NCI-H1694 (cell line): ENCODE data around the gene CRTC1.
A peak's percentile ranks its signal among the peaks of the same experiment; 100 is the strongest.

Experiments used
- DNase-seq: peaks from one replicate; lab custom pipeline; 2025; lab: John Stamatoyannopoulos, UW

CRTC1 gene, protein sequence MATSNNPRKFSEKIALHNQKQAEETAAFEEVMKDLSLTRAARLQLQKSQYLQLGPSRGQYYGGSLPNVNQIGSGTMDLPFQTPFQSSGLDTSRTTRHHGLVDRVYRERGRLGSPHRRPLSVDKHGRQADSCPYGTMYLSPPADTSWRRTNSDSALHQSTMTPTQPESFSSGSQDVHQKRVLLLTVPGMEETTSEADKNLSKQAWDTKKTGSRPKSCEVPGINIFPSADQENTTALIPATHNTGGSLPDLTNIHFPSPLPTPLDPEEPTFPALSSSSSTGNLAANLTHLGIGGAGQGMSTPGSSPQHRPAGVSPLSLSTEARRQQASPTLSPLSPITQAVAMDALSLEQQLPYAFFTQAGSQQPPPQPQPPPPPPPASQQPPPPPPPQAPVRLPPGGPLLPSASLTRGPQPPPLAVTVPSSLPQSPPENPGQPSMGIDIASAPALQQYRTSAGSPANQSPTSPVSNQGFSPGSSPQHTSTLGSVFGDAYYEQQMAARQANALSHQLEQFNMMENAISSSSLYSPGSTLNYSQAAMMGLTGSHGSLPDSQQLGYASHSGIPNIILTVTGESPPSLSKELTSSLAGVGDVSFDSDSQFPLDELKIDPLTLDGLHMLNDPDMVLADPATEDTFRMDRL

DNA sequence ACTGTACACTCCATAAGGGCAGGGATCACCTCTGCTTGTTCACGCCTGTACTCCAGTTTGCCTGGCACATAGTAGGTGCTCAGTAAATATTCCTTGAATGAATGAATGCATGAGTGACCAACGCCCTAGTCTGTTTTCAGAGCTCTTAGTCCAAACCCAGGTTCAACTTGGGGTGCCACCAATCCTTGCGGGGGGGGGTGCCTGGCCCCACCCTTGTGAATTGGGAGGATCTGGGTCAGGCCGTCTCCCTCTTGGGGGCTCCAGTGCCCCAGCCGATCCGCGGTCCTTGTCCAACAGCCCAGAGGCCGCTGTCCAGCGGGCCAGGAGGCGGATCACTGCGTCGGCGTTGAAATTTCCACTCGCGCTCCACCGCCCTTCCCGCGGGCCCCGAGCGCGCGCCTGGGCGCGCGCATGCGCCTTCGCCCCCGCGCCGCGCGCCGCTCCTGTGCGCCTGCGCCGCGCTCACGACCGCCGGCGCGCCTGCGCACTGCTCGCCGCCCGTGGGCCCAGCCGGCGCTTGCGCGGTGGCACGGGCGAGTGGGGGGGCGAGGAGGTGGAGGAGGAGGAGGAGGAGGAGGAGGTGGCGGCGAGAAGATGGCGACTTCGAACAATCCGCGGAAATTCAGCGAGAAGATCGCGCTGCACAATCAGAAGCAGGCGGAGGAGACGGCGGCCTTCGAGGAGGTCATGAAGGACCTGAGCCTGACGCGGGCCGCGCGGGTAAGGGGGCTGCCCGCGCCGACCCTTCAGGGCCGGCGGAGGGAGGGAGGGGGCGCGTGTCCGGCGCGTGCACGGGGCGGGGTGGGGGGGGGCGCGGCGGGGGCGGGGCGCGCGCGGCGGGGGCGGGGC, at the start of gene CRTC1:
Gene CRTC1, plus strand, starts transcription at position 572 of the 849 bp plus-strand sequence. Its CDS starts 23 bp downstream, at position 595.
- DNase-seq, result peak; percentile 57

GRCh38 chr19:18634612-18635297, 48.7 kb upstream of the CRTC1 start:
- peak; percentile 38 for DNase-seq

DNA sequence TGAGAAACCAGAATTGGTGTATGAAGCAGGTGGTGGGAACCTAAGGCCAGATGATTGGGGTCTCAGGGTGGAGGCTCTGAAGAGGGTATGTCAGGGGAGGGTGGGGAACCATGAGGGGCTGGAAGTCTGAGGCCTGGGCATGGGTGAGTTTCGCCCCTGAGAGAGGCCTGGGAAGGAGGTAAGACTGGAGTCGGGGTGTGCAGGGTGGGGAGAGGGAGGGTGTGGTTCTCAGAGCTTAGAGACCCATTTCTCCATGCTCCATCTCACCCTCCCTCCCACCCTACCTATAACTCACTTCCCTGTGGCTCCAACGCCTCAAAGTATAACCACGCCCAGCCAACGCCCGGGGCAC, 47.7 kb upstream of the CRTC1 start:
- no peak for DNase-seq

- peak; percentile 96 for DNase-seq
These were observed 47.1 kb upstream of the CRTC1 start for GRCh38 chr19:18636183-18636968.

DNA sequence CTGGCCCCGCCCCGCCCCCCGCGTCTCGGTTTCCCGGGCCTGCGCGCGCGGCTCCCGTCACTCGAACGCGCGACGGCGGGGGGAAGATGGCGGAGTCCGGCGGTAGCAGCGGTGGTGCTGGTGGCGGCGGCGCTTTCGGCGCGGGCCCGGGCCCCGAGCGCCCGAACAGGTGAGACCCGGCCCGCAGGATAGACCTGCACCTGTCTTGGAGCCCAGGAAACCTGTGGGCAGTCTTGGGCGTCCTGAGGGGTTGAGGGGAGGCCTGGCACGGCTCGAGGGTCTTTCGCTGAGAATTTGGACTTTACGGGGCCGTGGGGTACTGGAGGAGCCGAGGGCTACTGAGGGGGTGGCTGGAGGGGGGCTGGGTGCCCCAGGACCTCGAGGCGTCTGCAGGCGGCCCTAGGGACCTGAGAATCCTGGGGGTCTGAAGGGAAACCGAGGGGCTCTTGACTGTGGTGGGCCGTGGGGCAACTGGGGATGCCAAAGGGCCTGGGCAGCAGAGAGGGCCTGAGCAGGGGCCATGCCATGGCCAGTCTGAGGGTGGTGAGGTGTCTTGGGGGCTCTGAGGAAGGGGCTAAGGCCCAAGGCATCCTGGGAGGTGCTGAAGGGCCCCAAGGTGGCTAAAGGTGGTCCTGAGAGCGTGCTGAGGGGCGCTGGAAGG, 46.4 kb upstream of the CRTC1 start, which contains the start of gene KLHL26:
Gene KLHL26, plus strand, starts transcription at position 60 of the 661 bp plus-strand sequence. Its CDS starts 27 bp downstream, at position 87.
- DNase-seq, result no peak

GRCh38 chr19:18637673-18638630, 45.5 kb upstream of the CRTC1 start:
- no peak for DNase-seq

- DNase-seq, result no peak
These were observed 43.7 kb upstream of the CRTC1 start for GRCh38 chr19:18639706-18640243.

DNA sequence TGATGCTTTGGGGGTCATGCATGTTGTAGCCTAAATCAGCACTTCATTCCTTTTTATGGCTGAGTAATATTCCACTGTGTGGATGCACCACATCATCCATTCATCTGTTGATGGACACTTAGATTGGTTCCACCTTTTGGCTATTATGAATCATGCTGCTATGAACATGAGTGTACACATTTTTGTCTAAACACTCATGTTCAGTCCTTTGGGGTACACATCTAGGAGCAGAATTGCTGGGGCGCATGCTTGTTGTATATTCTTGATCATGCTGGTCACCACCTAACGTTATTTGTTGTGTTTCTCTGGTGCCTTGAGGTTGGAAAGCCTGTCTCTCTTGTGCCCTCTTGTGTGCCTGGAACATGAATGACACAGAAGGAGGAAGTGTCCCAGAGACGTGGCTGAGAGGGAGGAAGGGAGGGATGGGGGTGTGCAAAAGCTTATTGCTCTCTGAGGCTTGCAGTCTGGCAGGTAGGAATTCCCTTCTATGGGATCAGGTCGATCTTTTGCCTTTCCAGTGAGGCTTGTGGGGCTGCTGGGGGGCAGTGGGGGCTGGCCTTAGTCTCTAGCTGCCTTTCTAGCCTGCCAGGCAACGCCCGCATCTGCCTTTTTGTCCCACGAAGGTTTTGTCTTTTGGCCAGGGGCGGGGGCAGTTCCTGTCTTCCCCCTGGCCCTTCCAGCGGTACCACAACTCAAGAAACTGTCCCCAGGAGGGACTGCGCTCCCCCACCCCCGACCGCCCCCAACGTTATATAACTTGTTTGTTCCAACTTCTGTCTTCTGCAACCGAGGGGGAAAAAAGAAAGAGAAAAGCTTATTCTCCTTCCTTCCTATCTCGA, 39.1 kb upstream of the CRTC1 start:
- no peak for DNase-seq

DNA sequence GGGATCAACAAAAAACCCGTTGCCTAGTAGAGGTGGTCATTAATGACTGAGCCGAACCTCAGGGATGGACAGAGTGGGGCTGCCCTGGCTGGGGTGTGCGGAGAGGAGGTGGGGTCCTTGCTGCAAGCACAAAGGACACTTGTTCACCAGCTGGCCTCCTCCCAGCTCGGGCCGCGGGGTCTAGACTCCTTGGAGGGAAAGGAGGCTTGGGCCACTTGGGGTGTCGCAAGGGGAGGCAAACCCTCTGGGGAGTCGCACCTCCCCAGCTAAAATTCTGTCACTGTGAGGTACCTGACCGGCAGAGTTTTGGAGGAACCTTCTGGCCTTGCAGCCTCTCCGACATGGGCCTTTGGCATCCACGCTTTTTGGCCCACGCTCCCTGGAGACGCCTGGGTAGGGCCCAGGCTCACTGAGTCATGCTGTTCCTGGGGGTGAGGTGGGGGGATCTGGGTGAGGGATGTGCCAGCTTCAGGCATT, 38.4 kb upstream of the CRTC1 start:
- no peak for DNase-seq

DNA sequence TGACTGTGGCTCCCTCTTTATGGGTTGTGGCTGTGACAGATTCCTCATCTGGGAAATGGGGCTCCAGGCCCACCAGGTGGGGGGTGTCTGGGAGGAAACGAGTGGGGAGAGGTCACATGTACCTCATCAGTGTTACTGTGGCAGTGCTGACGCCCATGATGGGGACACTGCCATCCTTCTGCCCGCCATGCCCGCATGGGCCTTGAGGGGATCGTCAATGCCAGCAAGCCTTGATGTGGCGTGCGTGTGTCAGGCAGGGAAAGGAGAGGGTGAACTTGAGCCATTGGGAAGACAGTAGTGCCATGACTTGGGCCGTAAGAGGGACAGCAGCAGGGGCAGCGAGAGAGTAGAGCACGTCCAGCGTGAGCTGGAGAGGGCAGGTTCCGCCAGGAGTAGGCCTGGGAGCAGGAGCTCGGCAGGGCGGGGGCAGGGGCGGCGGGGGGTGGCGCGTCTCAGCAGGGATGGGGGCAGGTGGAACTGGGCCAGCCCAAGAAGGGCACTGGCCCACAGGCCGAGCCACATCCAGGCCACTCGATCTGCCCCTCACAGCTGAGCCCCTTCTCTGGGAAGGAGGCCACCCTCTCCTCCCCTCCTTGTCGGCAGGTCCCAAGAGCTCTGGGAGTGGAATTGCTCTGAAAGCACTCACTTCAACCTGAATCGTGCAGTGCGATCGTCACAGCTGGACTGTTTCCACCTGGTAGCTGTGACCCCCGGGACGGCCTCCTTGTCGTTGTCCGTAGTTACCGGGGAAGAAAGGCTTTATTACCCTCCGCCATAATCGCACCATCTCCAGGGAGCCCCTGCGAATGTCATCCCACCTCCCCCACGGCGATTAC, 36.7 kb upstream of the CRTC1 start:
- DNase-seq, result no peak

DNA sequence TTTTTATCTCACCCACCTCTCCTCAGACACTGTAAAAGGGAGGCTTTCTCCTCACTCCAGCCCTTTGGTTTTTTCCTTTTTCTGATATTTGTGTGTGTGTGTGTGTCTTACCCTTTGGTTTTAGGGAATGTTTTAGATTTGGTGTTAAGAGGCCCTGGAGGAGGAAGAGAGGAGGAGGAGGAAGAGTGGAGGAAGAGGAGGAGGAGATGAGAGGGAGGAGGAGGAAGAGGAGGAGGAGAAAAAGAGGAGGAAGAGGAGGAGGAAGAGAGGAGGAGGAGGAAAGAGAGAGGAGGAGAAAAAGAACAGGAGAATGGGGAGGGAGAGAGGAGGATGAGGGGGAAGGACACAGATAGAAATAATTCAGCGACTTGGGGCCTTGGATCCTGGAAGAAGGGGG, 36.1 kb upstream of the CRTC1 start:
- DNase-seq, result no peak

GRCh38 chr19:18647807-18648206, 35.7 kb upstream of the CRTC1 start:
- no peak for DNase-seq

DNA sequence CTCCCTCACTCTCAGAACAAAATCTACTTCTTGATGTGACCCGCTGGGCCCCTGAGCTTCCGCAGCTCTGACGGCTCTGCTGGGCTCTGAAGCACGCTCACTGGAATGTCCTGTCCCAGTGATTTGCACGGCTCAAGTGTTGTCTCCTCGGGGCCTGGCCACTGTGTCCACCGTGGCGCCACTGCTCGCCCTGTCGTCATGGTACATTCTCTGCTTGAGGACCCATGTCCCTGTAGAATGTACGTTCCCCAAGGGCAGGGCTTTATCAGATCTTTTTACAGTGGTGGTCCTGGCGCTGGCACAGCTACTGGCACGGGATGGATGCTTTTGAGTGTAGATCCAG, 34.5 kb upstream of the CRTC1 start:
- DNase-seq, result no peak

- no peak for DNase-seq
These were observed 34.0 kb upstream of the CRTC1 start for GRCh38 chr19:18649371-18650020.

DNA sequence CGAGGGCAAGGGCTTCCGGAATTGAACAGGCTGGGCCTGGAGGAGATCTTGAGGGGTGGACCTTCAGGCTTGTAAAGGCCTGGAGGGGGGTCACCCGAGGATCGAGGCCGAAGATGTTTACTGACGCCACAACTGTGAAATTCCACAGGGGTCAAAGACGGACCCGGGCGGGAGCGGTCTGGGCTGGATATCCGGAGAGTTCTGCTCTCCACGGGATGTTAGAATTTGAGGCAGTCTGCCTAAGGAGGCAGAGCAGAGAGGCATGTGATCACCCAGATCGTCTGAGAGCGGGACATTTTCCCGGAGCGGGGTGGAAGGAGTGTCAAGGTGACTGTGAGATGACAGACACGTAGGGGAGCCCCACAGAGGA, 33.5 kb upstream of the CRTC1 start:
- DNase-seq, result no peak

DNA sequence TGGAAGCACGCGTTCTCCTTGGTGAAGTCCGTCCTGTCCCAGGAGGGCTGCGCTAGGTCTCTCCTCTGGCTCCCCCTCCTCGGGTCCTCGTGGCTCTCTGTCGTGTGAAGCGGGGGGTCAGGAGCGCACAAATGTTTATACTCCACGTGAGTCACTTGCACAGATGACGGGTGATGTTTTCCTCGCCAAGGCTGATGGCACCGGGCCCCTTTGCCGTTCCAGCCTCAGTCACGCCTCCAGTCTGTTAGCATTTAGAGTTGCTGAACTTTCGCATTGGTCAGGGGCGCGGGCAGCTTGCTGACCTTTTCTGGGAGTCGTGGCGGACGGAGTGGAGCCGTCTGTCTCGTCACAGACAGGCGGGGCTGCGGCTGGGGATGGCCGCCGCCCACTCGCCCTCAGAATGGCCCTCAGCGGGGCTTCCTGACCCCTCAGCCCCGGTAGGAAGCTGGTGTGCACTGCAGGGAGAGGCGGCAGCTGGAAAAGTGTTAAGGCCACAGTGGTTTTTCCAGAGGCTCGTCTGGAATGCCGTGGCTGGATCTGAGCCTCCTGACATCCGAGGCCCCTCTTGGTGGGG, 32.9 kb upstream of the CRTC1 start:
- no peak for DNase-seq
